HG03571 (cell line): ENCODE measurements around the gene RPL13.

Source experiments
- ATAC-seq: cut with Tn5 transposase; IDR thresholded peaks from one replicate; pipeline ENCODE4 v1.9.1; 2021; ENCODE audit not compliant: unreplicated experiment

The RPL13 gene

DNA sequence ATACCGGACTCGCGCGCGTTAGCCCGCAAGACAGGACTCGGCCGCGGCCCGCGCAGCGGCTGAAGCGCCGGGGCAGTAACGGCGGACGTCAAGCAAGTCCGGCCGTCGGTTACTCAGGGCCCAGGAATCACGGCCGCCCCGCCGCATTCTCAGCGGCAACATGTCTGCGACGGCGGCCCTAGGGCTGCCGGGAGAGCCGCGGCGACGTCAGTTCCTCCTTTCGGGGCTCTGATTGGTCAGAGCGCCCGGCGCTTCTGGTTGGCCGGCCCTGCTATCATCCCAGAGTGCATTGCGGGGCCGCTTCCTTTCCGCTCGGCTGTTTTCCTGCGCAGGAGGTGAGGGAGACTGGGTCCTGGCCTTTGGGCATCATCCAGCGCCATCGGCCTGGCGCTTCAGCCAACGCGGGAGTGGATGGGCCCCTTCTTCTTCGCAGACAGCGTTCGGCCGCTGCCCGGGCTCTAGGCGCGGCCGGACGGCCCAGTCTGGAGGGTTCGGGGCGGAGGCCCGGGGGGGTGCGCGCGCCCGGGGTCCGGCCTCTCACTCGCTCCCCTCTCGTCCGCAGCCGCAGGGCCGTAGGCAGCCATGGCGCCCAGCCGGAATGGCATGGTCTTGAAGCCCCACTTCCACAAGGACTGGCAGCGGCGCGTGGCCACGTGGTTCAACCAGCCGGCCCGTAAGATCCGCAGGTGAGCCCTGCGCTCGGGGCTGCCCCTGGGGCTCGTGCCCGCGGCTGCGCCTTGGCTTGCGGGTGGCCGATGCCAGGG is at the start of gene RPL13:
TSS of gene RPL13 (plus strand) at position 305 of the 764 bp plus-strand sequence. CDS start at position 583, 278 bp downstream.
- ATAC-seq: peak; percentile 78

GRCh38 chr16:89511374-89511773 is 49.1 kb upstream of the RPL13 start:
- ATAC-seq: no peak

DNA sequence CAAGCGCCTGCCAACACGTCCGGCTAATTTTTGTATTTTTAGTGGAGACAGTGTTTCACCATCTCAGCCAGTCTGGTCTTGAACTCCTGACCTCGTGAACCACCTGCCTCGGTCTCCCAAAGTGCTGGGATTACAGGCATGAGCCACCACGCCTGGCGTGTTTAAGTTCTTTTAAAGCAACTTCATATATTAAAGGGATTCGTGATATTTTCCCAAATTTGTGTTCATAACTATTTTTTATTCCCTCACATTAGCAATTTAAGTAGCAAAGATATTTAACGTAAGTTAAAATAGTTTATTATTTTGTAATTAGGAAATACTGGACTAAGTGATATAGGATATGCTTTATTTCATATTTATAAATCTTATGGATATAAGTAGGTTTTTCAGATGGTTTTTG is 48.0 kb upstream of the RPL13 start:
- ATAC-seq: no peak

- ATAC-seq: no peak
Observed at GRCh38 chr16:89517128-89517527, 43.4 kb upstream of the RPL13 start.

- no peak for ATAC-seq
Observed at GRCh38 chr16:89519881-89520280, 40.6 kb upstream of the RPL13 start.

DNA sequence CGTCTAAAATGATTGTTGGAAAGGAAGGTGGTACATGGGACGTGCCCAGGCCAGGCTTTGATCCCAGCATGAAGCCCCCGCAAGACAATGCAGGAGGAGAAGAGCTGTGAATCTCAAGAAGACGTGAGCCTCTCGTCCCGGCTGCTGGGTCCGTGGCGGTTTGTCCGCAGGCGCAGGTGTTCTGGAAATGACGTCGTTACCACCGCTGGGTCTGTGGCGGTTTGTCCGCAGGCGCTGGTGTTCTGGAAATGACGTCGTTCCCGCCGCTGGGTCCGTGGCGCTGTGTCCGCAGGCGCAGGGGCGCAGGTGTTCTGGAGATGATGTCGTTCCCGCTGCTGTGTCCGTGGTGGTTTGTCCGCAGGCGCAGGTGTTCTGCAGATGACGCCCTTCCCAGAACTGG is 38.2 kb upstream of the RPL13 start:
- ATAC-seq: no peak

- no peak for ATAC-seq
Observed at GRCh38 chr16:89523680-89524344, 36.7 kb upstream of the RPL13 start.

- ATAC-seq: no peak
Observed at GRCh38 chr16:89525146-89525913, 35.2 kb upstream of the RPL13 start.

- ATAC-seq: no peak
Observed at GRCh38 chr16:89529097-89529496, 31.4 kb upstream of the RPL13 start.

GRCh38 chr16:89530401-89531381 is 29.8 kb upstream of the RPL13 start:
- no peak for ATAC-seq

- ATAC-seq: no peak
Observed at GRCh38 chr16:89531821-89532526, 28.5 kb upstream of the RPL13 start.

DNA sequence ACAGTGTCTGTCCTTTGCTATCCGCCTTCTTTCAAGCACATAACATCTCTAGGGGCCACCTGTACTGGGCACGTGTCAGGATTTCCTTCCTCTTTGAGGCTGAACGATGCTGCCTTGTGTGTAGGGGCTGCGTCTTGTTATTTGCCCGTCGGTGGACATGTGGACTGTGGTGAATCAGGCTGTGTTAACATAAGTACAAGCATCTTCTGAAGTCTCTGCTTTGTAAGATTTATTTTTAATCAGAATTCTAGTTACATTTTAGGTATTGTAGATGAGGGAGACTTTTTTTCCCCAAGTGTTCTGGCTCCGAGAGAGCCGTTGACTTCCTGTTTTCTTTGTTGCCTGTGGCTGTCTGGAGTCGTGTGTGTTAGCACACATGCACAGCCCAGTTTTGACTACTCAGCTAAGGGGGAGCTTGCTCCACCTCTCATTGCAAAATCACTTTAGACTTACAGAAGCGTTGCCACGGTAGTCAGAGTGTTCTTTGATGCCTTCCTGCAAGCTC is 26.2 kb upstream of the RPL13 start:
- ATAC-seq: no peak

DNA sequence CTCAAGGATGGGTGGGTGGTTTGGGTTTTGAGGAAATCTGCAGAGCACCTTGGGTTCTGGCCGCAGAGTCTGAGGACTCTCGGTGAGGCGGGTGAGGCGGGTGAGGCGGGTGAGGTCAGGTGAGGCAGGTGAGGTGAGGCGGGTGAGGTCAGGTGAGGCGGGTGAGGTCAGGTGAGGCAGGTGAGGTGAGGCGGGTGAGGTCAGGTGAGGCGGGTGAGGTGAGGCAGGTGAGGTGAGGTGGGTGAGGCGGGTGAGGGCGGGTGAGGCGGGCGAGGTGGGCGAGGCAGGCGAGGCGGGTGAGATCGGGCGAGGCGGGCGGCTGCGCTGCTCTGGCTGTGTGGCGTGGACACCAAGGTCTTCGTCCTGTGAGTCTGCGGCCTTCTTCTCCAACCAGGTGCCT is 24.1 kb upstream of the RPL13 start:
- no peak for ATAC-seq

DNA sequence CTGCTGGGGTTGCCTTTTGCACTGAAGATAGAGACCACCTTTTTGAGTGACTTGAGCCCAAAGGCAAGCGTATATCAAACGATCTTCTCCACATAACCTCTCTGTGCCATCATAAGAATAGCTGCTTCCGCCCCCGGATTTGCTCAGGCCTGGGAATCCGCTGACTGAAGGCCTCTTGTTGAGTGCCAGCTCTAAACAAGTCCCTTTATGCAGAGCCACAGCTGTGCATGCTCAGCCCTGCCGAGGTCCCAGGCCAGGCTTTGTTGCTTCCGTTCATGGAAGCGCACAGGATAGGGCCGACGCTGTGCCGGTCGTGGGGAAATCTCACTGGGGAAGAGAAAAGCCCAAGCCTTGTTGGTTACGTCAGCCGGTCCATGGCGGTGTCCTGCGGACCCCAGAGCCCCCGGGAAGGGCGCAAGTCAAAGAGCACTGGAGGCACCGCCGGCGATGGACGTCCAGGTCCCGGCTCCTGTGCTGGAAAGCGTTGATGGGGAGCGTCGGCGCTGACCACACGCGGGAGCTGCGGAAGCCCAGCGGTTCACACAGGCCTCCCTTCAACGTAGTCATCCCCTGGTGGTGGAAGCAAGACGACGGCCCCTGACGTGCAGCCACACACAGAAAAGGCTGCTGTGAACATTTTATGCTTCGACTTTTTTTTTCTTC is 23.5 kb upstream of the RPL13 start:
- ATAC-seq: no peak

DNA sequence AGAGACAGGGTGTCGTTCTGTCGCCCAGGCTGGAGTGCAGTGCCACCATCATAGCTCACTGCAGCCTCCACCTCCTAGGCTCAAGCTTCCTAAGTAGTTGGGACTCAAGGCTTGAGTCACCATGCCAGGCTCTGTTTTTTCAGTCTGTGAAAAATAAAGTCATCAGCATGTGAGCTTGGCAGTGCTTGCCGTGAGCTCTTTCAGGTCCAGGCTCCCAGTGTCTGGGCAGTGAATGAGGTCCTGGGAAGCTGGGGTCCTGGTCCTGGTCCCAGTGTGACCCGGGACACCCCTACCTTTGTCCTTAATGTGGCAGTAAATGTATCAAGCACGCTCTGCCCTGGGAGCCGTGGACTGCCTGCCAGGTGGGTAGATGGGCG is 22.9 kb upstream of the RPL13 start:
- no peak for ATAC-seq

DNA sequence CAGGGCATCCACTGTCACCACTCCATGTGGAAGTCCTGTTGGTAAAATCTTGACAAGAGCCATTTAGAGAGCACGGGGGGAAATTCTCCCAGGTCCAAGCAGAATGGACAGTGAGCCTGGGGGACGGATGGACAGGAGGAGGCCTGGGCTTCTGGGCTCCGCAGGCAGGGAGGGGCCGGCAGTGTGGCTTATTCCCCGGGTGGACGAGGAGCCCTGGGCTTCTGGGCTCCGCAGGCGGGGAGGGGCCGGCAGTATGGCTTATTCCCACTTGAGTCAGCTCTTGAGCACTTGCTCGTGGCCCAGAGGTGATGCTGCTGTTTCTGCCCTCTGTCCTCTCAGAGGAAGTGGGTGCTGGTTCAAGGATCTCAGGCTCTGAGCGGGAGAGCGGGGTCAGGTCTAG is 22.2 kb upstream of the RPL13 start:
- no peak for ATAC-seq

GRCh38 chr16:89540557-89540956 is 19.9 kb upstream of the RPL13 start:
- ATAC-seq: no peak

DNA sequence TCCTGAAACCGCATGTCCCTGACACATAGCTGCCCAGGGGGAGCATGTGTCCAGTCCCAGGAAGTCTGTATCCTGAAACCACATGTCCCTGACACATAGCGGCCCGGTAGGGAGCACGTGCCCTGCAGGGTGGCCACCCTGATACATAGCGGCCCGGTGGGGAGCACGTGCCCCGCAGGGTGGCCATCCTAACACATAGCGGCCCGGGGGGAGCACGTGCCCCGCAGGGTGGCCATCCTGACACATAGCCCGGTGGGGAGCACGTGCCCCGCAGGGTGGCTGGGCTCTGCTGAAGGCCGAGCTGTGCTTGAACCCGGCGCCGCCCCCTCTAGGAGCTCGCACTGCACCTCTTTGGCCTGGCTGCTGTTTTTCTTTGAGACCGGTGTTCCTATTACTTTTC is 18.7 kb upstream of the RPL13 start:
- ATAC-seq: no peak

DNA sequence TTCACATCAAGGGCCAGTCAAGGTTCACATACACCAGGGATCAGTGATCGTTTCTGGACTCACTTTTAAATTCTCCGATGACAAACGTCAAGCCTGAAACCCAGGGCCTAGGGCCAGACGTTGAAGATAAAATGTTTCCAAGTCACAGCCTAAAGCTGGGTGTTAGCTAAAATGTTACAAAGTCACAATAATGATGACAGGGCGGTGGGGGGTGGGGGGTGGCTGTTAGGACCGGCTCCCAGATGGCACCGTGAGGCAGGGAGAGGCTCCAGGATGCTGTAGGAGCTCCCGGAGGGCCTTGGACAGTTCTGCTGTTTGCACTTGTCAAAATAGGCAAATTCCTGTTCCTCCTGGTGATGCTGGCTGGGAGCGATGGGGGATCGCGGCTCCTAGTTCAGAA is 16.4 kb upstream of the RPL13 start:
- ATAC-seq: no peak

- no peak for ATAC-seq
Observed at GRCh38 chr16:89544713-89545043, 15.8 kb upstream of the RPL13 start.
